Left hindlimb (tissue), 1 donor: ENCODE data around the gene KCNA1.
A peak's percentile ranks its signal among the peaks of the same experiment; 100 is the strongest.
"Not testable (repeated sequence)": the region's sequence is repeated elsewhere in the genome, so short reads cannot be mapped to it uniquely, and the experiment has no call there.

Experiments used
- DNase-seq: peaks from one replicate; pipeline ENCODE4 v3.0.0-alpha.2; 2018

Gene KCNA1

GRCh38 chr12:4909734-4910501 lies at the start of gene KCNA1:
Gene KCNA1, plus strand, starts transcription at chr12:4909905. Its CDS starts 1,474 bp downstream, at chr12:4911379.
- DNase-seq = peak; percentile 80

GRCh38 chr12:4860741-4861140 lies 49.0 kb upstream of the KCNA1 start:
- DNase-seq = no peak

GRCh38 chr12:4862809-4863208 lies 46.9 kb upstream of the KCNA1 start:
- DNase-seq = no peak

- no peak for DNase-seq
These were observed 45.1 kb upstream of the KCNA1 start for GRCh38 chr12:4864575-4864974.

- no peak for DNase-seq
These were observed 44.5 kb upstream of the KCNA1 start for GRCh38 chr12:4865246-4865645.

- DNase-seq = no peak
These were observed 43.4 kb upstream of the KCNA1 start for GRCh38 chr12:4866299-4866698.

GRCh38 chr12:4867384-4867783 lies 42.3 kb upstream of the KCNA1 start:
- DNase-seq = no peak

- no peak for DNase-seq
These were observed 39.3 kb upstream of the KCNA1 start for GRCh38 chr12:4870423-4870822.

GRCh38 chr12:4871514-4871913 lies 38.2 kb upstream of the KCNA1 start:
- no peak for DNase-seq

GRCh38 chr12:4873947-4874346 lies 35.8 kb upstream of the KCNA1 start:
- no peak for DNase-seq

- no peak for DNase-seq
These were observed 35.0 kb upstream of the KCNA1 start for GRCh38 chr12:4874671-4875070.

GRCh38 chr12:4879481-4879880 lies 30.2 kb upstream of the KCNA1 start:
- not testable (repeated sequence) for DNase-seq

- no peak for DNase-seq
These were observed 28.2 kb upstream of the KCNA1 start for GRCh38 chr12:4881266-4882064.

- no peak for DNase-seq
These were observed 17.8 kb upstream of the KCNA1 start for GRCh38 chr12:4891866-4892265.

- no peak for DNase-seq
These were observed 17.3 kb upstream of the KCNA1 start for GRCh38 chr12:4892418-4892817.

- no peak for DNase-seq
These were observed 15.7 kb upstream of the KCNA1 start for GRCh38 chr12:4894019-4894418.

- no peak for DNase-seq
These were observed 10.3 kb upstream of the KCNA1 start for GRCh38 chr12:4899364-4899763.

- no peak for DNase-seq
These were observed 9.4 kb upstream of the KCNA1 start for GRCh38 chr12:4900327-4900726.

- DNase-seq = no peak
These were observed 4.4 kb upstream of the KCNA1 start for GRCh38 chr12:4905316-4905715.

- peak; percentile 51 for DNase-seq
These were observed 858 bp upstream of the KCNA1 start for GRCh38 chr12:4908684-4909409.

GRCh38 chr12:4909410-4909733 lies 333 bp upstream of the KCNA1 start:
- DNase-seq = no peak

GRCh38 chr12:4910502-4911315 lies 1.0 kb downstream of the KCNA1 start:
- DNase-seq = no peak
